GOT3 (cell line): Measurements from ENCODE around the gene KCTD16.

Experiments used
- DNase-seq: peaks from one replicate; lab custom pipeline; 2025; ENCODE audit warnings: mixed read lengths; lab: John Stamatoyannopoulos, UW

Gene KCTD16

GRCh38 chr5:144170276-144171024, at the start of gene KCTD16, which contains the start of gene YIPF5:
TSS of gene KCTD16 (plus strand) at chr5:144170873.
TSS of gene YIPF5 (minus strand) at chr5:144170659. CDS start at chr5:144169955, 704 bp downstream.
- DNase-seq, result peak; percentile 91

GRCh38 chr5:144121577-144121976, 49.1 kb upstream of the KCTD16 start:
- DNase-seq, result no peak

- no peak for DNase-seq
These were observed 48.6 kb upstream of the KCTD16 start for GRCh38 chr5:144122081-144122480.

GRCh38 chr5:144122641-144123040, 48.0 kb upstream of the KCTD16 start:
- DNase-seq, result no peak

DNA sequence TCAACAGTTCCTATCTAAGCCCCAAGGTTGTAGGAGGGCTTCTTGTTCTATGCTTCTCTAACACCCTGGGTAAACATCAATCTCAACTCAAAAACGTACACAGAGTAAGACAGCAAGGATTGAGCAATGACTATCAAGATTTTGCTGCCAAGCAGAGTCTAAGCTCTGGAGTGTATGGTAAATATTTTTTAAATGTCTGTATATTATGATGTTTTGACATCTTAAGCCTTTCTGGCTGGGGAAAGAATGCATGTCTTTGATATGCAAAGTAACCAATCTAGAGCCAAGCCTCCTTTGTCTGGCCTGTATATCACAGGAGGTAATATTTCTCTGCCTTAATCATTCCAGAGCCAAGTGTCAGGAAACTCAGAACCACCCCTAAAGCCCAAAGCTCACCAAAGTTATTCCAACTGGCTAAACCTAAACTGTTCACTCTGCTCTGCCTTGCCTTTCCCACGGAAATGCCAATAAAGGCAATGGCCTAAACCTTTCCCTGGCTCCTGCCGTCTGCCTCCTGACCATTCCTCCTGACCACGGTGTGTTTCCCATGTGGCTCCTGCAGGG, 45.4 kb upstream of the KCTD16 start:
- no peak for DNase-seq

GRCh38 chr5:144126707-144127106, 44.0 kb upstream of the KCTD16 start:
- DNase-seq, result no peak

GRCh38 chr5:144128844-144129243, 41.8 kb upstream of the KCTD16 start:
- no peak for DNase-seq

DNA sequence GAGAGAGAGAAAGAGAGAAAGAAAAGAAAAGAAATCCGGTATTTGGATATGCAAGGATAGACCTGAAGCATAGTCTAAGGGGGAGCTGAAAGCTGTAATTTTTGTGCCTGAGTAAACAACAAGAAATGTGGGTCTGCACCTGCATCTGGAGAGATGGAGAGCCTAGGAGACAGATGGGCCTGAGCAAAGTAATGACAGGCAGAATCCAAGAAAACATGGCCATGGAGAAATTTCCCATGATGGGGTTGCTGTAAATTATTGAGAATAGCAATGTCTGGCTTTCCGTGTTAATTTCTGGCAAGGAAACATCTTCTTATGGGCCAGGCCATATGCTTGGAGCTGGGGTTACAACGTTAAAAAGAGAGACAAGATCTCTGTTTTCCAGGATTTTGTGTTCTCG, 40.4 kb upstream of the KCTD16 start:
- no peak for DNase-seq

GRCh38 chr5:144131261-144131660, 39.4 kb upstream of the KCTD16 start:
- DNase-seq, result no peak

GRCh38 chr5:144133050-144133633, 37.5 kb upstream of the KCTD16 start:
- no peak for DNase-seq

DNA sequence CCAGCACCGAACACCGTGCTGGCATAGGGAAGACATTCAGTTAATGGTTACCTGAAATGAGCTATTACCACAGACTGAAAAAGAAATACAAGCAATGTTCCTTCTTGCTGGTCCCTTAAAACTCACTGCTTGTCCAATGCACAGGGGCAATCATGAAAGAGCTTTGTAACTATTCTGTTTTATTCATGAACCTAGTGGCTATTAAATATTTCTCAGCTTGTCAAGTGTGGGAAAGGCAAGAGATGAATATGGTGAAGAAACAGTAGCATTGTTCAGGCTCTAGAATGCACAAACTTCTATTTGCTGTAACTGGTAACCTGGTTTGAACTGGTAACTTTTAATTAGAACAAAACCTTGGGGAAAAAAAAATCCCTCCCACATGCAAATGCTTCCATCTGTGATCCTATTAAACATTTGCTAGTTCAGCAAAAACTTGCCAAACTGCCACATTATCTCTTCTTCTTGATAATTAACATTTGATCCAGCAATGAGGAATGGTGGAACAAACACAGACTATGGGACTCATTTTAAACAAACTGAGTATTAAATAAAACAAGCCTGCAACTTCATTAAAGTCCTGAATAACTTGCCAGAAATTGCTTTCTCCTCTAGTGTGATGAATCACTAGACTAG, 36.4 kb upstream of the KCTD16 start:
- DNase-seq, result no peak

GRCh38 chr5:144135113-144135762, 35.4 kb upstream of the KCTD16 start:
- DNase-seq, result no peak

GRCh38 chr5:144139586-144139985, 31.1 kb upstream of the KCTD16 start:
- DNase-seq, result no peak

DNA sequence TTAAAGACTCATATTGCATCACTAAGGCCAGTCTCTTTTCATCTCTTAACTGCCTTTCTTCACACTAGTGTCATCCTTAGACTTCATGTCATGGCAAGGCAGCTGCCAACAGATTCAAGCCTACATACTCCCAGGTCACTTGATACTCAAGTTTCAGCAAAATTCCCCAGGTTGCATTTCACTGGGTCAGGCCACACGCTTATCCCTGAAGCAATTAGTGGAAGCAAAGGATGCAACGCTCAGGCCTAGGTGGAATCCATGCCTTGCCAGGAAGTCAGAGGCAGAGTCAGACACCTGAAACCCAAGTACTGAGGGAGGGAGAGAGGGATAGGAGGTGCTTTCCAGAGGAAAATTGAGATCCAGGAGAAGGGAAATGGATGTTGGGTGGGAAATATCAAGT, 29.1 kb upstream of the KCTD16 start:
- no peak for DNase-seq

GRCh38 chr5:144142139-144142823, 28.4 kb upstream of the KCTD16 start:
- no peak for DNase-seq

DNA sequence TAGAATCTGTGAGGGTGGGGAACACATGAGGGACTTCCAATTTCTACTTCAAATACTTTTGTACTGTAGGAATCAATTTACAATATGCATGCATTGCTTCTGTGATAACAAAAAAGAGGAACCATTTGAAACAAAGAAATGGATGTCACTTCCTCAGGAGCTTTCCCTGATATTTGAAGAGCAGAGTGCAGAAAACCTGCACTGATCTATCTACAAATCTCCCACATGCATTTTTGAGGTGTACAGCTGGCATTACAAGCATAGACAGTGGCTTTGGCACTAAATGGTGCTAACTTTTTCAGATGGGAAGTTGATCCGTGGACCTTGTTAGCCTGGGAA, 27.9 kb upstream of the KCTD16 start:
- DNase-seq, result no peak

GRCh38 chr5:144143625-144144024, 27.0 kb upstream of the KCTD16 start:
- DNase-seq, result no peak

DNA sequence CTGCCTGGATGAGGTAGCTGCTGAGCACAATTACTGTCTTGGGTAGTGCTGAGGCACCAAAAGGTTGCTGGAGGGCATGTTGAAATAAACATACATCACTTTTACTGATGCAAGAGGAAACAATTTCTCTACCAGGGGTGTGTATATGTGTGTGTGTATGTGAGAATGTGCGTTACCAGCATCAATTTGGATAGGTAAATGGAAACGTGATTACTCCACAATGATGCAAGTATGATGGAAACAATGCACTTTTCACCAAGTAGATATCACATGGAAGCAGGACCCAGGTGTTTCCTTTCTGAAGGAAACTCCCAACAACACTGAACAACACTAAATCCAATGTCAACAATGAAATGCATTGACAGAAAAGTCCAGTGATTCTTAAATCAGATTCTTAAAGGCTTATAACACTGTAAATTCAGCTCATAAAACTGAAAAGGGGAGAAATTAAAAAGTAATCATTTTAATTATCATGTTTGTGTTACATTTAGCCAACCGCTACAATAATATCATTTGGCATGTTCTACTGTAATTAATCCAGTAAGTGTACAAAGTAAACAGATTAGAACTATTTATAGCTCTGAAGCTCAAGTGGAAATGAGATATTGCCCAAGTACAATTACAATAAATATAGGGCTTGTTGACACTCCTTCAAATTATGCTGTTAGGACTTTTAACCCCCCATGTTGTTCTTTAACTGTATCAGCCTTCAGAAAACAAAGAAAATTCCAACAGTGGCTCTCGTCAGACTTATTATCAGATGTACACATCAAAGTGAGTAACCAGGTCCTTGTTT, 25.5 kb upstream of the KCTD16 start:
- no peak for DNase-seq

DNA sequence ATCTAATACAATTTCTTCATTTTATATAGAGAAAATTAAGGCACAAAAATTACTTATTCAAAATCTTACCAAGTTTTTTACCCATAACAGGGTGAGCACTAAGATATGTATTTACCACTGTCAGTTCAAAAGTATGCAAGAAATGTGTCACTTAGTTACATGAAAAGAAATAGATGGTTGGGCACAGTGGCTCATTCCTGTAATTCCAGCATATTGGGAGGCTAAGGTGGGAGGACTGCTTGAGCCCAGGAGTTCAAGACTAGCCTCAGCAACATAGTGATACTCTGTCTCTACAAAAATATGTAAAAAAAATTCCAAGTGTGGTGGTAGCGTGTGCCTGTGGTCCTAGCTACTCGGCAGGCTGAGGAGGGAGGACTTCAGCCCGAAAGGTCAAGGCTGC, 19.6 kb upstream of the KCTD16 start:
- DNase-seq, result no peak

- no peak for DNase-seq
These were observed 13.9 kb upstream of the KCTD16 start for GRCh38 chr5:144156767-144157171.

DNA sequence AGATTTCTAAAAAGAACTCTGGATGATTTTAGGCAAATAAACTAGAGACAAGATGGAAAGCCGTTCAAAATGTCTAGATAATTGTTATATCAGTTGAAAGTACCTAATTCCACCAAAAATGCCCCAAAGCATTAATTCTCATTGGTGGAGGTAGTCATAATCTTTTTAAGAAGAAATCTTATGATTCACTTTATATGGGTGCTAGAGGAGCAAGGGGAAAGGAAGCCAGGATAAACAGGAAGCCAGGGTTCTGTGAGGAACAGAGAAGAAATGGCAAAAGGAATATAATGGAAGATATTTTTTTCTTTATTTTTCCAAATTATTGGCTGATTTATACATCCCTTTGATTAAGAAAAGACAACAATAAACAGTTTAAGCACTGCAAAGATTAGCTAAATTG, 8.0 kb upstream of the KCTD16 start:
- DNase-seq, result no peak
